Measurements from ENCODE around the gene RNPEPL1. TPM values are rescaled to one million over a fixed set of nuclear protein-coding genes. Genes with fewer than 3 reads are reported as not detected.
"Not testable (repeated sequence)": the region's sequence is repeated elsewhere in the genome, so short reads cannot be mapped to it uniquely, and the experiment has no call there.

RNPEPL1 gene
- total RNA-seq, 2 donors from 2014 or later = 27.2 to 52.7 TPM

GRCh38 chr2:240603081-240603835, 35.0 kb downstream of the RNPEPL1 start:
- peaks cover 6% of the 10 kb centered on the region for H3K36me3 Mint-ChIP-seq (ENCODE audit: low read depth)
- ATAC-seq (replicated peaks) = no peak
- no peaks in the 10 kb centered on the region for H3K27me3 Mint-ChIP-seq
- no peaks in the 10 kb centered on the region for H3K9me3 Mint-ChIP-seq
- H3K27ac Mint-ChIP-seq = no peak overlapping the region
- no peaks in the 10 kb centered on the region for H3K4me1 Mint-ChIP-seq
- no peak overlapping the region for H3K4me3 Mint-ChIP-seq

DNA sequence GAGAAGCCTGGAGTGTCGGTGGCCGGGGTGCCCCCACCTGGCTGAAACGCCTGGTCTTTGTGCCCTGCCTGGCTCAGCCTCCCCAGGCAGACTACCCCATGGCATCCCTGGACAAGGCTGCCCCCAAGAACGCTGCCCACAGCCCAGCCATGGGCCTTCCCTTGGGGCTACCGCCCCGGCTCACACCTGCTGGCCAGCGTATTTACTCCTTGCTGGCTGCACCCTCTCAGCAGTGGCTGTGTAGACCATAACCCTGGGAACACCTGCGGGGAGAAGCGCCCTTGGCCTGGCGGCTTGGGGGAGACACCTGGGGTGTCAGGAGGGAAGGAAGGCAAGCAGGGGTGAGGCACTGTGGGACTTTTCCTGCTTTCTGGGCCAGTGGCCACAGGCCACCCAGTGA, 35.6 kb downstream of the RNPEPL1 start:
- Mint-ChIP-seq H3K27ac (no peak overlapping the region), H3K4me3 (no peak overlapping the region), H3K9me3 (no peaks in the 10 kb centered on the region), H3K4me1 (no peaks in the 10 kb centered on the region), H3K36me3 (ENCODE audit: low read depth) (peaks cover 4% of the 10 kb centered on the region), H3K27me3 (no peaks in the 10 kb centered on the region)
- no peak for ATAC-seq (replicated peaks)

GRCh38 chr2:240604291-240604938, 36.1 kb downstream of the RNPEPL1 start:
- H3K27me3 Mint-ChIP-seq = no peaks in the 10 kb centered on the region

DNA sequence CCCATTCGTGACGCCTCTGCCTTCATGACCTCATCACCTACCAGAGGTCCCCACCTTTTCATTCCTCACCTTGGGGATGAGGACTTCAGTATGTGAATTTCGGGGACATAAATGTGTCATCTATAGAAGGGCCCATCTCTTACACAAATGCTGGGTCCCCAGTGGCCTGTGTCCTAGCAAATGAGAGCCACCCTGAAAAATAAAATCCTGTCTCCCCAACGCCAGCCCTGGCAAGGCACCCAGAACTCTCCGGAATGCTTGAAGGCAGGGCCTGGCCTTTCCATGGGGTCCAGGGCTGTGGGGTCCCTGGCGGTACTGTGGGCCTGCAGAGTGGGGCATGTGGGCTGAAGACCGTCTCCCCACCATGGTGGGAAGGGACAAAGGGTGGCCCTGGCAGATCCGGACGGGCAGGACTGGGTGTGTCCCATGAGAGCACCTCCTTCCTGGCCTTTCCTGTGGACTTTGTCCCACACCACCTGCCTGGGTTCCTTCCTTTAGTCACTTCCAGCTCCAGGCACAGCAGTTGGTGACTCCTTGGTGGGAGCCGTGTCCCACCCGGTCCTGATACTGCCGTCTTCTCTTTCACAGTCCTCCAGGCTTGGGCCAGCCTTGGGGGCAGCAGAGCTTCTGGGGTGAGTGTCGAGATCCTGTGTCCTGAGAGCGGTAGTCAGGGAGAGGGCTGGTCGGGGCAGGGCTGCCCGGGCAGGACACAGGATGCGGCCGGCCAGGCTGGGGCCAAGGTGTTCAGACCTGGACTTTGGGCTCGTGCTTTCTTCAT, 36.8 kb downstream of the RNPEPL1 start:
- no peaks in the 10 kb centered on the region for H3K36me3 Mint-ChIP-seq (ENCODE audit: low read depth)
- no peak overlapping the region for H3K4me3 Mint-ChIP-seq
- H3K4me1 Mint-ChIP-seq = no peaks in the 10 kb centered on the region
- no peaks in the 10 kb centered on the region for H3K9me3 Mint-ChIP-seq
- no peaks in the 10 kb centered on the region for H3K27me3 Mint-ChIP-seq
- H3K27ac Mint-ChIP-seq = no peak overlapping the region
- ATAC-seq (replicated peaks) = no peak

More at GRCh38 chr2:240604291-240604938, 36.1 kb downstream of the RNPEPL1 start:
- no peak overlapping the region for H3K27ac Mint-ChIP-seq
- H3K4me1 Mint-ChIP-seq = no peaks in the 10 kb centered on the region
- H3K36me3 Mint-ChIP-seq (ENCODE audit: low read depth) = no peaks in the 10 kb centered on the region
- H3K9me3 Mint-ChIP-seq = no peaks in the 10 kb centered on the region
- ATAC-seq (replicated peaks) = no peak
- H3K4me3 Mint-ChIP-seq = no peak overlapping the region

DNA sequence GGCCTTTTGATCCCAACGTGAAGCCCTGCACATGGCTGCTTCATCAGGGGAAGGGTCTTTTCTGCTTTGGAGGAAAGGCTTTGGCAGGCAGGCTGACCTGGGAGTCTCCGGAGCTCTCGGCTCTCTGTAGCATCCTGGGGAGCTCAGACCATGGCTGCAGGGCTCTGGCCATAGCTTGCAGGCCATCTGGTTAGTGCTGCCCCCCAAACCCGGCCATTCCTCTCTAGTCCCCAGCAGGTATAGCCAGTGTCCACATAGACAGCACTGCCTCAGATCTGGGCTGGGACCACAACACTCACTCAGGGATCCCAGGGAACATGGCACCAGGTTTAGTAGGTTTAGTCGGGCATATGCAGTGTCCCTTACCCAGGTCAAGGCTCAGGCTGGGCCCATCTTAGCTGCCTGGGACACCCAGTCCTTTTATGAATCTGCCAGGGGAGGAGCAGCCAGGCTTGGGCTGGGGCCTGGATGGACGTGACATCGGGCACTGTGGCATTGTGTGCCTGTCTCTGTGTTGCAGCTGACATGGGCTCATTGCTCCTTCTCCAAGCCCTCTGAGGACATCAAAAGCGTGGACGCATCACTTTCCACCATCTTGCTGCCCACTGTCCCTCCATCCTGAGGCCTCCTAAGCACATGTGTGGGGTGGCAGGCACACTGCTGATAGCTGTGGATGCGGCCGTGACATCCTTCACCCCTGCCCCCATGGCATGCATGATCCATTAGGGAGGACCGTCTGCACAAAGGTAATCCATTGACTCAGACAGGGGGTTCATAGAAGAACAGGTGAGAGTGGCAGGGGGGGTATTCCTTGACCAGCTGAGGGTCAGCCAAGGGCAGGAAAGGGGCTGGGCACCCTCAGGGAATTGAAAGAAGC, 37.8 kb downstream of the RNPEPL1 start:
- H3K4me3 Mint-ChIP-seq = no peak overlapping the region
- no peaks in the 10 kb centered on the region for H3K27me3 Mint-ChIP-seq
- H3K27ac Mint-ChIP-seq = no peak overlapping the region
- no peaks in the 10 kb centered on the region for H3K9me3 Mint-ChIP-seq
- no peaks in the 10 kb centered on the region for H3K36me3 Mint-ChIP-seq (ENCODE audit: low read depth)
- H3K4me1 Mint-ChIP-seq = peaks cover under 1% of the 10 kb centered on the region
- no peak for ATAC-seq (replicated peaks)

GRCh38 chr2:240611601-240612210, 43.4 kb downstream of the RNPEPL1 start:
- peaks cover 10% of the 10 kb centered on the region for H3K4me1 Mint-ChIP-seq
- no peak overlapping the region for H3K4me3 Mint-ChIP-seq
- peak; percentile 60 for ATAC-seq (replicated peaks)
- H3K9me3 Mint-ChIP-seq = no peaks in the 10 kb centered on the region
- peak overlapping the region; percentile 81 for H3K27ac Mint-ChIP-seq
- no peaks in the 10 kb centered on the region for H3K36me3 Mint-ChIP-seq (ENCODE audit: low read depth)
- H3K27me3 Mint-ChIP-seq = no peaks in the 10 kb centered on the region

DNA sequence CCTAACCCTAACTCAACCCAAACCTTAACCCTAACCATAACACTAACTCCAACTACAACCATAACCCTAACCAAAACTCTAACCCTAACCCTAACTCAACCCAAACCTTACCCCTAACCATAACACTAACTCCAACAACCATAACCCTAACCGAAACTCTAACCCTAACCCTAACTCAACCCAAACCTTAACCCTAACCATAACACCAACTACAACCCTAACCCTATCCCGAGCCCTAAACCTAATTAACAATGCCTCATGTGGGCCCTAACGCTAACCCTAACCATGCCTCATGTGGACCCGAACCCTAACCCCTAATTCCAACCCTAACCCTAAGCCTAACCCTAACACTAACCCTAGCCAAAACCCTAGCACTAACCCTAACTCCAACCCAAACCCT, 45.5 kb downstream of the RNPEPL1 start:
- no peak overlapping the region for H3K27ac Mint-ChIP-seq
- H3K27me3 Mint-ChIP-seq = no peaks in the 10 kb centered on the region
- no peak overlapping the region for H3K4me3 Mint-ChIP-seq
- H3K9me3 Mint-ChIP-seq = no peaks in the 10 kb centered on the region
- ATAC-seq (replicated peaks) = no peak
- H3K4me1 Mint-ChIP-seq = peaks cover 10% of the 10 kb centered on the region
- no peaks in the 10 kb centered on the region for H3K36me3 Mint-ChIP-seq (ENCODE audit: low read depth)

DNA sequence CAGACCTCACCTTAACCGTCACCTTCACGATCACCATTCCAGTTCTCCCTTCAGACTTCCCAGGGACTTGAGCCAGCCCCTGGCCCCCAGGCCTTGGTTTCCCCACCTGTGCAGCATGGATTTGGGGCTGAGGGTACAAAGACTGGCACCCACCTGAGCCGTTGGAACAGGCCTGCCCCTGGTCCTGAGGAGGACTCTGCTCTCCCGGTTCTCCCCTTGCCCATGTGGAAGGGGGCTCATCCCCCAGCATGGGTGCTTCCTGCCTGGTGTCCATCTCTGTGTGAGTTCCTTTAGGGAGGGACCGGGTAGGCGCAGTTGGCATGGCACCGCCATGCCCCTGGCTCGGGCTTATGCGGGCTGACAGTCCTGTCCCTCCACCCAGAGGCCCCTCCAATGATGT, 46.1 kb downstream of the RNPEPL1 start:
- Mint-ChIP-seq H3K27ac (no peak overlapping the region), H3K4me1 (peaks cover 10% of the 10 kb centered on the region), H3K27me3 (no peaks in the 10 kb centered on the region), H3K9me3 (no peaks in the 10 kb centered on the region), H3K4me3 (no peak overlapping the region), H3K36me3 (ENCODE audit: low read depth) (no peaks in the 10 kb centered on the region)
- no peak for ATAC-seq (replicated peaks)

- H3K27me3 Mint-ChIP-seq = no peaks in the 10 kb centered on the region
- peaks cover 10% of the 10 kb centered on the region for H3K4me1 Mint-ChIP-seq
- no peaks in the 10 kb centered on the region for H3K36me3 Mint-ChIP-seq (ENCODE audit: low read depth)
- no peak overlapping the region for H3K4me3 Mint-ChIP-seq
- no peaks in the 10 kb centered on the region for H3K9me3 Mint-ChIP-seq
- no peak overlapping the region for H3K27ac Mint-ChIP-seq
- ATAC-seq (replicated peaks) = no peak
These were observed 47.1 kb downstream of the RNPEPL1 start for GRCh38 chr2:240615396-240615795.

DNA sequence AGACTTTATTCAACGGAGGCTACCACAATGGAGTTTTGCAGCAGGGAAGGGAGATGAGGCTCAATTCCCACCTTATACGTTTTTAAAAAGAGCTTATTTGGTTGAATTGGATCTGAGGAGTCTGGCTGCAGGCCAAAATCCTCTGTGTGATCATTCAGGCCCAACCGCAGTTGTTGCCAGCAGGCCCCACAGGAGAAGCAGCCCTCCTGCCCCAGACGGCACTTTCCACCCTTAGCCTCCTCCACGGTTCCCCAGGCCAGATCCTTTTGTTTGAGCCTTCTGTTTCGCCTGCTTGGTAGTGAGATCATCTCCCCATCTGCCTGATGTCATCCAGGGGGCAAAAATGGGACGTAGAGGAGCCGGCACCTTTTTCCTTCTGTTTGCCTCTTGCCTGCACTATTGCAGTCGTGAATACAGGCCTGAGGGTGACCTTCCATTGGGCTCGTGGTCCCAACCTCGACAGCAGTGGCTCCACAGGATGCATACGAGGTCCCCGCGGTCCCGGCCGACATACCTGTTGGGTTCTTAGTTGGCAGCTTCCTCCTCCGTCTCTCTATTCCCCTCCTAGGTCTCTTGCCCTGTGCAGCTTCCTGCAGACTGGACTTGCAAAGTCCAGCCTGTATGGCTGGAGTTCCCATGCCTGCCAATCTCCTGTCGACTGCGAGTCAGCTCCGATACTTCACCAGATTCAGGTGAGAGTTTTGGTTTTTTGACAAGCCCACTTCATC, 47.7 kb downstream of the RNPEPL1 start:
- Mint-ChIP-seq H3K4me3 (no peak overlapping the region), H3K27me3 (no peaks in the 10 kb centered on the region), H3K9me3 (no peaks in the 10 kb centered on the region), H3K27ac (no peak overlapping the region), H3K36me3 (ENCODE audit: low read depth) (no peaks in the 10 kb centered on the region), H3K4me1 (peaks cover 10% of the 10 kb centered on the region)
- no peak for ATAC-seq (replicated peaks)

- H3K4me1 Mint-ChIP-seq; ATAC-seq (replicated peaks): not testable (repeated sequence)
These were observed 48.8 kb downstream of the RNPEPL1 start for GRCh38 chr2:240616860-240617666.

DNA sequence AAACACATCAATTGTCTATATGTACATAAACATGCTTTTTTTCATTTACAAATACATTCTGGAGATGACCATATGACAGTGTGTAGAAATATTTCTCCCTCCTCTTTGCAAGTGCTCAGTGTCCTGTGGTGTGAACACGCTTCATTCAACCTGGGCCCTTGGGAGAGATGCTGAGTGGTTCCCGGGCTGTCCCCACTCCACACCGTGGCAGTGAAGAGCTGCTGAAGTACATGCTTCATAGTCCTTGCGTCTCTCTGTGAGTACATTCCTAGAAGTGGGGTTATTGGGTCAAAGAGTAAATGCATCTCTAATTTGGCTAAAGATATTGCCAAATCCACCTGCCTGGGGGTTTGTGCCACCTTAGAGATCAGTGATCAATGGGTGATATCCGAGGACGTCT, 50.5 kb downstream of the RNPEPL1 start:
- Mint-ChIP-seq H3K27me3 (no peaks in the 10 kb centered on the region), H3K4me3 (no peak overlapping the region), H3K36me3 (ENCODE audit: low read depth) (no peaks in the 10 kb centered on the region), H3K4me1 (no peaks in the 10 kb centered on the region), H3K27ac (no peak overlapping the region), H3K9me3 (no peaks in the 10 kb centered on the region)
- no peak for ATAC-seq (replicated peaks)

More at GRCh38 chr2:240616860-240617666, 48.8 kb downstream of the RNPEPL1 start:
- H3K36me3 Mint-ChIP-seq (ENCODE audit: low read depth); H3K27ac Mint-ChIP-seq; H3K27me3 Mint-ChIP-seq; H3K4me3 Mint-ChIP-seq; H3K9me3 Mint-ChIP-seq: not testable (repeated sequence)
